GM21723 (cell line): ENCODE data around the gene PPP6R3.
A peak's percentile ranks its signal among the peaks of the same experiment; 100 is the strongest.
"Not testable (repeated sequence)": the region's sequence is repeated elsewhere in the genome, so short reads cannot be mapped to it uniquely, and the experiment has no call there.

Experiments
- ATAC-seq: cut with Tn5 transposase; IDR thresholded peaks from one replicate; pipeline ENCODE4 v1.9.1; 2021; ENCODE audit warnings: mild to moderate bottlenecking, moderate library complexity; ENCODE audit not compliant: unreplicated experiment

Gene PPP6R3

DNA sequence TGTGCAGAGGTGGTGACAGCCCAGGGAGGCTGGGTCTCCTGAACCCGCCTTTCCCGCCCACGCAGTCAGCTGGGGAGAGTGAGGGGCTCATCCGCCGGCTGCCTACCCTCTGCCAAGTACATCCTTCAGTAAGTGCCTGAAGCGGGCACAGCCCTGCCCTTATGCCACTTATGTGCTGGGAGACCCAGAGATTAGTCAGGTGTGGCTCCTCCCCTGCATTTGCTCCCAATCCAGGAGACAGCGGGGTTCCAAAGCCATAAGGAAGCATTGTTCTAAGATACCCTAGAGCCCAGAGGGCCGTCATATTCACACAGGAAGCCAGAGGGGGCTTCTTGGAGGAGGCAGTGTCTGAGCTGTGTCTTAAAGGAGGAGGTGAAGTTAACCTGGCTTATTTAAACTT lies 5.8 kb upstream of the PPP6R3 start:
- no peak for ATAC-seq

DNA sequence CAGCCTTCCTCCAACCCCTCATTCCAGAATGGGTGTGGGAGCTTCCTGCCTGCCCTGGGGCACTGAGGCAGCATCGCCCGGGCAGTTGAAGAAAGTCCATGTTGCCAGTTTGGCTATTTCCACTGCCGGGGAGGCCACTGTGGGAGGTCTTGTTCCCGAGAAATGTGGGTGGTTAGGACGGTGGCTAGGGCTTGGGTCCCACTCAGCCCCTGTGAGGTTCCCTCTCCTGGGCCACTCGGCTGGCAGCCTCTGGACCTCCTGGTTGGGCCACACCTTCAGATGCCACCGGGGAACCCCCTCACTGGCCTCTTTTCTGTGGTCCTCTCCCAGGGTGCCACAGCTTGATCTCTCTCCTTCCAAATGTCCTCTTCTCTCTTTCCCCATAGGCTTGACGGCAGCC lies 5.1 kb upstream of the PPP6R3 start:
- no peak for ATAC-seq

DNA sequence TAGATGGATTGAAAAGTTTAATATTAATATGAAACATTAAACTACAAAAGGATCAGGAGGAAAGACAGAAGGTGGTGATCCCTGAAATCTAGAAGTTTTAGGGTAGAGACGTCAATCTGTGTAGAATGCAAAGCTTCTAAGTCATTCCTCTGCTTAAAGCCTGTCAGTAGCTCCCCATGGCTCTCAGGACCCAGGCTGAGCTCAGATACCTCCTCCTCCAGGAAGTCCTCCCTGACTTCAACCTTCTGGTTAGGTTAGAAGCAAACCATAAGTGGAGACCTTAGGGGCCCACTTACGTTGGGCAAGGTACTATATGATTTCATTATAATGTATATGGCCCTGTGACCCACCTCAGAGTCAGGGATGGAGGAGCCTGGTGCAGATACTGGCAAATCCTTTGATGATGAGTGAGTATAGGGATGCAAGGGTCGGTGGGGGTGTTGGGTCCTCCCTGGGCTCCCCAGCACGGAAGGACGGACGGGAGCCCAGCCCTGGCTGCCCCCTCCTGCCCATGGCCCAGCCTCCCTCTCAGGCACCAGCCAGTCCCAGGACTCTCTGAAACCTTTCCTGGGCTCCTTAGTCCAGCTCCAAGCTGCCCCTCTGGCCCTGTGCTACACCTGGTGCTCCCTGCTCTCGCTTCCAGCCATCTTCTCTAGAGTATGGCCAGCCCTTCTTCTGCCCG lies 3.2 kb upstream of the PPP6R3 start:
- no peak for ATAC-seq

DNA sequence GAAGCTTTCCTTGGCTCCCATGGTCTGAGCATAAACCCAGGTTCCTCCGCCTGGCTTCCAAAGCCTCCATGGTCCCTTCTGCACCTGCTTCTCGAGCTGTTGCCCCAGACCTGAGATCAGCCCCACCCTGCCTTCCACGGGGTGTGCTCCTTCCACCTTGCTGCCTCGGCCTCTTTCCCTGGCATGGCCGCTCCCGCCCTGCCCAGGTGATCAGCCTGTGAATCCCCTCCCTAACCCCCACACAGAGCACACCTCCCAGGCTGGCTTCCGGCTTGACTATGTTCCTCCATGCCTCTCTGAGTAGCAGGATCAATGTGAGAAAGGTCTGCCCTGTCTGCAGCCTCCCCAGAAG lies 2.7 kb upstream of the PPP6R3 start:
- ATAC-seq: no peak

DNA sequence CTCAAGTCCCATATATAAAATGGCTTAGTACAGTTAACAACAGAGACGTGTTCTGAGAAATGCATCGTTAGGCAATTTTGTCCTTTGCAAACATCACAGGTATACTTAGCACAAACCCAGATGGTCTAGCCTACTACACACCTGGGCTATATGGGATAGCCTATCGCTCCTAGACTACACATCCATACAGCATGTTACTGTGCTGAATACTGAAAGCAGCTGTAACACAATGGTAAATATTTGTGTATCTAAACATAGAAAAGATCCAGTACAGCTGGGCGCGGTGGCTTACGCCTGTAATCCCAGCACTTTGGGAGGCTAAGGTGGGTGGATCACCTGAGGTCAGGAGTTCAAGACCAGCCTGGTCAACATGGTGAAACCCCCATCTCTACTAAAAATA lies 2.2 kb upstream of the PPP6R3 start:
- not testable (repeated sequence) for ATAC-seq

DNA sequence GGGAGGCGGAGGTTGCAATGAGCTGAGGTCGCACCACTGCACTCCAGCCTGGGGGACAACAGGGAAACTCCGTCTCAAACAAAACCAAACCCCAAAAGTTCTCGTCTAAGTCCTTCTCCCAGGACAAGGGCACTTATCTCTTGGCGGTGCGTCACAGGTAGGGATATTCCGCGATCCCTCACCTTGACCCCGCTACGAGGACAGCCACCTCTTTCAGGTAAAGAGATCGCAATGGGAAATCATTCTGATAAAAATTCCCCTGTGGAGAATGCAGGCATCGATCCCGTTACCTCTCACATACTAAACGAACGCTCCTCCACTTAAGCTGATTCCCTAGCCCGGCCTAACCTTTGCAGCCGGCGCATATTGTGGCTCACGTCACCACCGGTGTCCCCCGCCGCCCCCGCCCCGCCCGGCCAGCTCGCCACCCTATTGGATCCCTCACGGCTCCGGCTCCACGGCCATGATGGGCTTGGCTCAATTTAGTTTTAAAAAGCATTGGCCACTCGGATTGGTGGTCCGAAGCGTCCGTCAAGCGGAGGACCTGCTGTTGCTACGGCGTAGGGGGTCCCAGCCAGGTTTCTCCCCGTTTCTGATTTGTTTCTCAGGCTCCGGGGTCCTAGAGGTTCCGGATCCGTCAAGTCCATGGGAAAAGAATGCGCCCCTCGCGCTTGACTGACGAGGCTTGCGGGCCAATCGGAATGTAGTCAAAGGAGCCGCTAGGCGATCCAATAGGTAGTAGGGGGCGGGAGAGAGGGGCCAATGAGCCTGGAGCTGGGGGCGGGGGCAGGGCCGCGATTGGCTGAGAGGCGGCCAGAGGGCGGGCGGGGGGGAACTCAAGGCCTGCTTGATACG lies 439 bp upstream of the PPP6R3 start:
- ATAC-seq: peak; percentile 84

DNA sequence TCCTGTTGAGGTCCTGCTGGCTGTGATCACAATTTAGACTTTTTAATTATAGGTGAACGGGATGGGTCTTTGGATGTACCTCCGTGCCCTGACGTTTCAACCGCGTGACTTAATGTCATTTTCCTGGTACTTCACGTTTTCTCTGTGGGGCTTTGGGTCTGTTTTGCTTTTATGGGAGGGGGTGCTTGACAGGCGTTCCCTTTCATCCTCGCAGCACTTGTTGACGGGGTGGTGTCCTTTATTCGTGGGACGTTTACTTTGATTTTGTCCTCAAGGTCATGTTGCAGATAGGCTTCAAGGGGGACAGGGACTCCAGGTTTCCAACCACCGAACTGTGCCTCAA lies 994 bp downstream of the PPP6R3 start:
- ATAC-seq: no peak

DNA sequence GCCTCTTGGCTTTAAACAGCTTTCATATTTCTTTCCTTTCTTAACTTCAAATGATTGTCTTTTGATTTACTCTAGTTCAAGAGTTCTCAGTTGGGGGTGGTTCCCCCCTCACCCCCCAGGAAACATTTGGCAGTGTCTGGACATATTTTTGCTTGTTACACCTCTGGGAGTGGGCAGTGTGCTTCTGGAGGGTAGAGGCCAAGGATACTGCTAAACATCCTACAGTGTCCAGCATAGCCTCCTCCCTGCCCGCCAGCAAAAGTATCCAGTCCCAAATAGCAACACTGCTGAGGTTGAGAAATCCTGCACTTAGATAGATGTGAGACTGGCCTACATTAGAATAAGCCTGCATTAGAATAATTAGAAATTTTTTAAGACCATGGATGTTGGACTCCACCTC lies 3.2 kb downstream of the PPP6R3 start:
- no peak for ATAC-seq

DNA sequence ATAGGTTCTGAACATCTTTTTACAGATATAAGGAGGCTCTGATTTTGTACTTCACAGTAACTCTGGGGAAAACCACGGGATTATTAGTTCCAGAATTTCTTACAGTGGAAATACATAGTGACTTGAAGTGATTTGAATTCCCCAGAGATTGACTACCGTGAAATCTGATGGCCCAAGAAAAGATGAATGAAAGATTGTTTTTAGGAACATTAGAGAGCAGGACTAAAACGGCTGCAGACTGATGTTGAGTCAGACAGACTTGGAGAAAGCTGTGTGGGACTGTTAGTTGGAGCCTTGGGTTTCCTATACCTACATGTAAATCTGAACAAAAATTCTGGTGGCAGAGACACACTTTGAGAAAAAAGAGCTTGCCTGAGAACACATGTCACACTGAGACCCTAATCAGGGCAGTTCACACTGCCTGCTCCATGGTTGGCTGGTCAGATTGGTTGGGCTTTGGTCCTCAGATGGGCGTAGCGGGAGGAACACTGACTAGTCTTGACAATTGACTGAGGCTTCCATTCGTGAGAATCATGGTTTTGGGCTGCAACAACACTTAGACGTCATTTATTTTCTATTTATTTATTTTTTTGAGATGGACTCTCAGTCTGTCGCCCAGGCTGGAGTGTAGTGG lies 6.8 kb downstream of the PPP6R3 start:
- no peak for ATAC-seq

DNA sequence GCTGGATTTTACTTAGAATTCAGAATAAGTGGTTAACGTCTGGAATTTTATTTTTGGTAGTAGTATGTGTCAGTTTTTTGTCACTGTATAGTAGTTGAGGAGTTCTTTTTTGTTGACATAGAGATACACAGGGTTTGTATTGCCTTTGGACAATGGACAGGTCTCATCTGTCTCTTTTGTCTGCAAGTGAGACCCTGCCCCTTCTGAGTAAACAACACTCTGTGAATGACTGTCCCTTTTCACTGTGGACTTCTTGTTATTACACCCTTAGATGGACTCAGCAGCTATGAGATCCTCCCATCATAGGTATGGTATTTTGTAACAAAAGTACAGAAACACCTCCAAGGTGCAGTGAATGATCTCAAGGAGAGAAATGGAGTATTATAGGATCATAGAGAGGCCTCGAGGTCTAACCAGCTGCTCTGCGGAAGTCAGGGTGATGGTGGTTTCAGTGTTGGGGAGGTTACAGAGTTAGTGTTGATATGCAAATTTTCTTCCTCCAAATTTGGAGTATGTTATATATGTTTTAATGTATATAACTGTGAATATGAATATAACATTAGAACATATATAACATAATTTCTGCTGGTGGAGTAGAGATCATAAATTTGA lies 7.8 kb downstream of the PPP6R3 start:
- ATAC-seq: no peak

DNA sequence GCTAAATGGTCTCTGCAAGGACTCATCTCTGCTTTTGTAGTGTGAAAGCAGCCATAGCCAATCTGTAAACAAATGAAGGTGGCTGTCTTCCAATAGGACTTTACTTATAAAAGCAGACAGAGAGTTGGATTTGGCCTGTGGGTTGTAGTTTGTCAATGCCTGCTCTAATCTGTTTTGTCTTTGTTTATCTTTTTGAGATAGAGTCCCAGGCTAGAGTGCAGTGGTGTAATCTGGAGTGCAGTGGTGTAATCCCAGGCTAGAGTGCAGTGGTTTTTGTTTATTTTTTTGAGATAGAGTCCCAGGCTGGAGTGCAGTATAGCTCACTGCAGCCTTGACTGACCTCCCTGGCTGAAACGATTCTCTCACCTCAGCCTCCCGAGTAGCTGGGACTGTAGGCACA lies 8.6 kb downstream of the PPP6R3 start:
- no peak for ATAC-seq

DNA sequence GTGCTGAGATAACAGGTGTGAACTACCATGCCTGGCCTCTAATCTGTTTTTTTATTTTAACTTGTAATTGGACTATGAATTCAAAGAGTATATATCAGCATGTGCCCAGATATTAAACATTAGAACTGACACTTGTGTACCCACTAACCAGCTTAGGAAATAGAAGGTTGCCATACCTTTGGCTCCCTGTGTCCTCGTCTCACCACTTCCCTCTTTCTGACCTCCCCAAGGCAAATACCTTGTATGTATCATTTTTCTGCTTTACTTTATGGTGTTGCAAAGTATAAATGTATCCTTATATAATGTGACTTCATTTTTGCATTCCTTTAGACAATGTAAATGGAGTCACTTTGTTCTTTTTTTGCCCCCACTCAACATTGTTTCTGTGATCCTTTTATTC lies 9.1 kb downstream of the PPP6R3 start:
- ATAC-seq: no peak

DNA sequence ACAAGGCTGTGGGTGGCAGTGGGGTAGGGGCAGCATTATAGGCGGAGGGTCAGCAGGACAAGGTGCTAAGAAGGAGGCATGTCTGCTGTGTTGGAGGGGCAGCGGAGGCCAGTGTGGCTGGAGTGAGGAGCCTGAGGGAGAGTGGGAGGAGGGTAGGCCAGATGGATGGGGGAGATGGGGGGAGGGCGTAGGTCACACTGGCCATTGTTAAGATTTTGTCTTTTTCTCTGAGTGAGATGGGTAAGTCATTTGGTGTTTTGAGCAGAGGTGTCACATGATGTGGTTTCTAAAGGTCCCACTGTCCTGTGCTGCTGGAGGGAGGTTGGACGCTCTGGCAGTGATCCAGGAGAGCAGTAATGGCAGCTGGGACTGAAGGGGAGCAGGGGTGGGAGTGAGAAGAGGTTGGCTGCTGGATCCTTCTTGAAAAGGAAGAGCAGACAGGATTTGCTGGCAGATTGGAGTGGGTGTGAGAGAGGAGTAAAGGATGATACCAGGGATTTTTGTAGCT lies 9.8 kb downstream of the PPP6R3 start:
- no peak for ATAC-seq

DNA sequence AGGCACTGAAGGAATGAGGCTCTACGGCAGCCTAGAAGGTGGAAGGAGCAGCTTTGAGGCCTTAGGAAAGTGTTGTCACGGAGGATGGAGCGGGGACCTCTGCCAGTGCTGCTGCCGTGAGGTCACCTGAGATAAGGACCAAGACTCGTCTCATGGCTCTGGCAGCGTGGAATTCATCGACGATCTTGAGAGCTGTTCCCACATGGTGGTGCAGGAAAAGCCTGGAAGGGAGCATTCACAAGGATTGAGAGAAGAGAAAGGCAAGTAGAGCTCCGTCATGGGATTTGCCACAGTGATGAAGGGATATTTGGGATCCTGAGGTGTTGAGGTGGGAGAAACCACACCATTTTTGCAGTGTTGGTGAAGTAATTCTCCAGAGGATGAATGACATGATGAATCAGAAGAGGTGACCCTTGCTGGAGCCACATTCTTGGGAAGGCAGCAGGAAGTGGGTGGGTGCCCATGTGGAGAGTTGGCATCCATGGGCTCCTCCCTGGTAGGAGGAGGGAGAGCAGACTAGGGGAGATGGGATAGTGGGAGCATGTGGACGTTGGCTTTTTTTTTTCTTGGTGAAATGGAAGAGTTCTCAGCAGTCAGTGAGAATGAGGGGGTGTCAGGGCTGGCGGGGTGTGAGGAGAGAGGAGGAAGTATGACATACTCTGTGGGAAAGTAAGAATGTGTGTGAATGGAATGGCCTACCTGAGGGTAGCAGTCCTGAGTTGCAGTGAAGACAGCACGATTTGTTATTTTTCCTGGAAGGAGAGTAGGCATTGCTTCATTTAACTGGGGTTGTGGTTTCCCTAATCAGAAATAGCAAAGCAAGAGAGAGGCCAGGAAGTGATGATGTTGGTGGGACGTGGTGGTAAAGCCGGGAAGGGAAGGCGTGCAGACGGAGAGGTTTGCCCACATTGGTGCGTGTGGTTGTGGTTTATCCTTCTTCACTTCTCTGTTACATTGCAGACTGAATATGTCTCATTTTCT lies 11.1 kb downstream of the PPP6R3 start:
- ATAC-seq: no peak

DNA sequence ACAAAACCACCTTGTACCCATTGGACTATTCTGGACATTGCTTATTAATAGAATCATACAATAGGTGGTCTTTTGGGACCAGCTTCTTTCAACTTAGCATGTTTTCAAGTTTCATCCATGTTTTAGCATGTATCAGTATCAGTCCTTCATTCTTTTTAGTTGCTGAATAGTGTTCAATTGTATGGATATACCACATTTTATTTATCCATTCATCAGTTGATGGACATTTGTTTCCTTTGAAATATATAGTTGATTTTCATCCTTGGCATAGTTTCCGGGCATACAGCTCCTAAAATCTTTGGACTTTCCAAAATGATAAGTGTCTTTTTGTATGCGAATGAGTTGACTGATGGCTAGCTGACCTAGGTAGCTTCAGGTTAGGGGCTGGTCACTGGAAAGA lies 12.2 kb downstream of the PPP6R3 start:
- ATAC-seq: no peak

DNA sequence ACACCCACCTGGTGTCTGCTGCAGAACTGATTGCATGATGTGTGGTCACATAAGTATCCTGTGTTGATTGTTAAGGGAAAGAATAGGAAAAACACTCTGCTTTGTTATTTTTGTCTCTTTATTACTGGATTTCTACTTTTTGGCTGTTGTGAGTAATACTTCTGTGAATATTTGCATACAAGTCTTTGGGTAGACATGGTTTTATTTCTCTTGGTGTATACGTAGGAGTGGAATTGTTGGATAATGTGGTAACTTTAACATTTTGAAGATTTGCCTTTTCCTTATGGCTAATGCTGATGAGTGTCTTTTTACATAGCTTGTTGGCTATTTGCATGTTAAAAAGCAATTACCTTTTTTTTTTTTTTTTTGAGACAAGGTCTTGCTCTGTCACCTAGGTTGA lies 13.1 kb downstream of the PPP6R3 start:
- no peak for ATAC-seq

DNA sequence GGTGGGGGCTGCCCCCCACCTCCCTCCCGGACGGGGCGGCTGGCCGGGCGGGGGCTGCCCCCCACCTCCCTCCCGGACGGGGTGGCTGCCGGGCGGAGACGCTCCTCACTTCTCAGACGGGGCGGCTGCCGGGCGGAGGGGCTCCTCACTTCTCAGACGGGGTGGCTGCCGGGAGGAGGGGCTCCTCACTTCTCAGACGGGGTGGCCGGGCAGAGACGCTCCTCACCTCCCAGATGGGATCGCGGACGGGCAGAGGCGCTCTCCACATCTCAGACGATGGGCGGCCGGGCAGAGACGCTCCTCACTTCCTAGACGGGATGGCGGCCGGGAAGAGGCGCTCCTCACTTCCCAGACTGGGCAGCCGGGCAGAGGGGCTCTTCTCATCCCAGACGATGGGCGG lies 15.1 kb downstream of the PPP6R3 start:
- not testable (repeated sequence) for ATAC-seq

DNA sequence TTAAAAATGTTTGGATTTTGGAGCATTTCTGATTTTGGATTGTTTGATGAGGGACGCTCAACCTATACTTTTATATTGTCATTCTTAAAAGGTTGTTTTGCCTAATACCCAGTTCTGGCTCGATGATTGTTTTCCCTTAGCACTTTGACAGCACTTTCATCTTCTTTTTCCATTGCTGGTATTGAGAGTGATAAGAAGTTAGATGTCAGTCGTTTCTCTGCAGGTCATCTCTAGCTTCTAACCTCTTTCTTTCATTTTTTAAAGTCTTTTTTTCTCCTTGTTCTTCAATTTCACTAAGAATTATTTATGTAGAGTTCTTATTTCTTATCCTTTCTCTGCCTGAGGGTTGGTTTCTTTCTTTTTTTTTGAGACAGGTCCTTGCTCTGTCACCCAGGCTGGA lies 18.8 kb downstream of the PPP6R3 start:
- ATAC-seq: no peak

DNA sequence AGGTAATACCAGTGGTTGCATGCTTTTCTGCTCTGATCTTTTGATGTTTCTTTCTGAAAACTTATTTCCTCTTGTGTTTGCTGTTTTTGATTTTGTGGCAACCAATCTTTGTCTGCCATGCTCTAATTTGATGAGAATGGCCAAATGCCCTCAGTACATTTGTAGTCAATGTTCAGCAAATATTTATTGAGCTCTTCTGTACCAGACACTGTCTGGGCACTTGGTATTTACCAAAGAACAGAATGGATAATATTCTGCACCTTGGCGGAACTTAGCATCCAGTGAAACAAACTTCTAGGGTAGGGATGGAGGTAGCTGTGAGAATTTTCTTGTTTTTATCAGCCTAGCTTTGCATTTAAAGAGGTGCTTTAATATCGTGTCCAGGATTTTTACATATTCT lies 19.6 kb downstream of the PPP6R3 start:
- ATAC-seq: no peak

DNA sequence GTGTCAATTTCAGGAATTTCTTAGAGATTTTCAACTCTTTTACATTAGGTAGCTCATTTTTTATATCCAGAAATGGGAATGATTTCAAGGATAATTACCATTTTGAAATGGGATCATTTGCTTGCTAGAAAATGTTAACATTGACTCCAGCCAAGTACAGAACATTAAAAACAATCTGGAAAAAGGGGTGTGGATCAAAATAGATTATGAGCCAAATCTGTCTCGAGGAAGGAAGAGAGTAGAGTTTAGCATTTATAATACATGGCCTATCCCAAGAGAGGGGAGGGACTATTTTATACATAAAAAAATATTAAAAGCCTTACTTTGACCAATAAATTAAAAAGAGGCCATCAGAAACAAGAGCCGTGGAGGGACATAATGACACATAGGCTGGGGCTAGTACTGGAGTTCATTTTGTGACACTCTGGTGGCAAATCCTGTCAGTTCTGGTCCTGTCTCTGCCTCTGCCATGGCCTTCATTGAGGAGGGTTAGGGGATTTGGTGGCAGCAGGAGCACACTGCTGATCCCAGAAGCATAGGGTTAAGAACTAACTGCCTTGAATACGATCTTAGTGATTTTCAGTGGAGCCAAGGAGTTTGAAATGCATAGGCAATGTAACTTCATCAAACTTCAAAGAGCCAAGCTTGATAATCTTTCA lies 20.4 kb downstream of the PPP6R3 start:
- ATAC-seq: no peak
